GM19043 (cell line): Measurements from ENCODE around the gene CDC5L.

Source experiments
- ATAC-seq: cut with Tn5 transposase; IDR thresholded peaks from one replicate; pipeline ENCODE4 v1.9.1; 2021; ENCODE audit warnings: low read depth; ENCODE audit not compliant: unreplicated experiment

CDC5L gene

DNA sequence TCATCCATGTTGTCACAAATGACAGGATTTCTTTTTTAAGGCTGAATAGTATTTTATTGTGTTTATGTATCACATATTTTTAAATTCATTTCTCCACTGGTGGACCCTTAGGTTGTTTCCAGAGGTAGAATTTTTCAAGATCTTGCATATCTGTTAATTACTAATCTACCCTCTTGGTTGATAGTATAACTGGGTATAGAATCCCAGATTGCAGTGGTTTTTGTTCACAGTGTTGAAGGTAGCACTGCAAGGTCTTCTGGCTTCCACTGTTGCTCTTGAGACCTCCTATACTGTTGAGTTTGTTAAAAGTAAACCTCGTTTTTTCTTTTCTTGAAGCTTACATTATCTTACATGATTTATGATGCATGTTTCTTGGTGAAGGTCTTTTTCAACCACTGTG is 22.9 kb downstream of the CDC5L start:
- no peak for ATAC-seq

DNA sequence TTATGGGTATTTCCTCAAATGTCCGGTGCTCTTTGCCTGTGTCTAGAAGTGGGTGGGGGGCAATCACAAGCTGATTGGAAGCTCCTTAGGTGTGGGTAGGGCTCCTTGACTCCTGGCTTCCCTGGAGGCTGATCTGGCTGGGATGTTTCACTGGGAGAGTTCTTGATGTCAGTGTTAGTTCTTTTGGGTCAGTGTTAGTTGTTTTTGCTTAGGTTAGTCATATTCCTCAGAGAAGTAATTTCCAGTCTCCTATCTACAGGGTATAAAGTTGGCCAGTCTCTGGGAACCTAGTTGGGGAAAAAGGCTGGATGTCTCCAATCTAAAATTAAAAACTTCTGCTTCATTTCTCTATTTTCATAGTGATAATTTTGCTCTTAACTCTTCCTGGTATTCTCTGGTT is 23.6 kb downstream of the CDC5L start:
- no peak for ATAC-seq

DNA sequence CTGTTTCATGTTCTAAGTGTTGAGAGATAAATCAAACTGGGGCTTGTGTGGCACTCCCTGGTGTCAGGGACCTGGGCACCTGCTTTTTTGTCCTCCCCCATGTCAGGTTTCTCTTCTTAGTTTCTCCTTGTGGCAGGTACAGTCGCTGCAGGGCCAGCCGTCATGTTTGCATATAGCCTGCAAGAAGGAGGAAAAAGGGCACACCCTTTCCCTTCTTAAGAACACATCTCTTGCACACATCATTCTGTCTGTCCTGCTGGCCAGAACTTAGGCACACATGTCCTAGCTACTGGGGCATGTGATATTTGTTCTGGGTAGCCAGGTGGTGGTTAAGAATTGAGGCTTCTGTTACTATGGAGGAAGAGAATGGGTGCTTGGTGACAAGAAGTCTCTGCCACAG is 27.9 kb downstream of the CDC5L start:
- no peak for ATAC-seq

DNA sequence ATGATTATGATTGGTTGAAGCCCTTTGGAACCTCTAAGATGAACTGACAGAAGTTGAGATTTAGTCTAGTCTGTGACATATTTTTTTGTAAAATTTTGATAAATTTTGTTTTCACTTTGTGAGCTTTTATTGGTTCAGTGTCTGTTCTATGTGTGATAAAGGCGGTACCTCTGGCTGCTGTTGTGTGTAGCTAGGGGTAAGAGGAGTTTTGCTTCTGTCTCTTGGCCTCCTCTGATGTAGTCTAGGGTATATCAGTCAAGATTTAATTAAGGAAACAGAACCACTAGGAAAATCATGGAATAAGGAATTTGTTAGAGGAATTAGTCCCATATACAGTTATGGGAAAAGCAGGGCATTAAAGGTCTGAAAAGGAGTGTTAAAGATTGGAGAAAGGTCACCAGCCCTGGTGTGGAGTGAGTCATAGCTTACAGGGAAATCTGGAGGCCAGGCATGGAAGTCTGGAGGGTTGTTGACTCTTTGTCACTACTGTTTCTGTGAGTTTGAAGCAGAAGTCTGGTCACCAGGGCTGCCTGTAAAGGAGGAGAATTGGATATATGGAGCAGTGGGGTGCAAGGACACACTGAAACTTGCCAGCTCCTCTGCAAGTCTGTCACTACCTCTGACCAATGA is 28.5 kb downstream of the CDC5L start:
- no peak for ATAC-seq

DNA sequence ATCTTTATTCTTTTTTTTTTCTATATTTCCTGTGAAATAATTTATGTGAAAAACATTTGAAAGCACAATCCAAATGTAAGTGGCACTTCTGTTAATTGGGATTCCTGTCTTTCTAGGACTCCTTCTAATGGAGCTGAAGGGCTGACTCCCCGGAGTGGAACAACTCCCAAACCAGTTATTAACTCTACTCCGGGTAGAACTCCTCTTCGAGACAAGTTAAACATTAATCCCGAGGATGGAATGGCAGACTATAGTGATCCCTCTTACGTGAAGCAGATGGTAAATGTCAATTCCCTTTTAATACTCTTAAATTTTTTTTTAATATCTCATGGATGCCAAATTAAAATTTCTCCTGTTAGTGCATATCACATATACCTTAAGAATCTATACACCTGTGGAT is 35.0 kb downstream of the CDC5L start:
- ATAC-seq: no peak

DNA sequence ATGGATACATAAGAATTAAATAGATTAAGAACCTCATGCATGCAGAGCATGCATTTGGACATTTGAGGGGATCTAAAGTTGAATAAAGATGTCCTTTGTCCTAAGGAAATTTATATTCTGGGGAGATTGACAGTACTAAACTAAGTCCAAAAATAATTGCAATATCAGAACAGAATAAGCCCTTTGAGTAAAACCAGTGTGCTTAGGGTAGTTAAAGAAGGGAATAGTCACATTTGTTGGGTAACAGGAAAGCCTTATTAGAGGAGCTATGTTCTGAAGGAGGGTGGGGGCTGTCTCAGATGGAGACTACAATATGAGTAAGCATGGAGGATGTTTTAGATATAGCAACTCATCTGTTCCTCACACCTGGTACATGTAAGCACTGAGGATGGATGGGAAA is 35.8 kb downstream of the CDC5L start:
- ATAC-seq: no peak

DNA sequence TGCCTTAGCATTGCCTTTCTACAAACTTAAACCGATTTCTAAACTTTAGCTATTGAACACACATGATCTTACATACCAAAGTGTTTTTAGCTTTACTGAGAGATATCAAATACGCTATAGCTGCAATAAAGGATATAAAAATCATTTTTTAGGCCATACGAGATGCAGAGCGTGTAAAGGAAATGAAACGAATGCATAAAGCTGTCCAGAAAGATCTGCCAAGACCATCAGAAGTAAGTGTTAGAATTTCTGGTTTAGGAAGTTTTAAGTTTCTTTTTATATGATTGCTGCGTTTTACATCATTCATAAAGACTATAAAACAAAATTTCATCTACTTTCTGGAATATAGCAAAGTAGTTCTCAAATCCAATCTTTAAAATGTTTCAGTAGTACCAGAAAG is 38.4 kb downstream of the CDC5L start:
- ATAC-seq: no peak

DNA sequence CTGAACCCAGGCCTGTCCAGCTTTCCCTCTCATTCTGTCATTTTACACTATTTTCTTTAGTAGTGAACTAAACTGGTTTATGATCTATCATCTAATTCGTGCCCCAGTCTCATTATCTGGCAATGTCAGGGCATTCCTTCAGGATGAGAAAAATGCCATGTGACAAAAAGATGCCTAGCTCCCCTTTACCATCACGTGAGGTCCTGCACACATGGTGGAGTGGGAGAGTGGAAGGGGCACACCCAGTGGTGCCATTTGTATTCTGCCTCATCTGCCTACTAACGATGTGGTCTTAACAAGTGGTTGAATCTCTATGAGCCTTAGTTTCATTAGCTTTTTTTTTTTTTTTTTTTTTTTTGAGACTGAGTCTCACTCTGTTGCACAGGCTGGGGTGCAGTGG is 41.2 kb downstream of the CDC5L start:
- ATAC-seq: no peak

DNA sequence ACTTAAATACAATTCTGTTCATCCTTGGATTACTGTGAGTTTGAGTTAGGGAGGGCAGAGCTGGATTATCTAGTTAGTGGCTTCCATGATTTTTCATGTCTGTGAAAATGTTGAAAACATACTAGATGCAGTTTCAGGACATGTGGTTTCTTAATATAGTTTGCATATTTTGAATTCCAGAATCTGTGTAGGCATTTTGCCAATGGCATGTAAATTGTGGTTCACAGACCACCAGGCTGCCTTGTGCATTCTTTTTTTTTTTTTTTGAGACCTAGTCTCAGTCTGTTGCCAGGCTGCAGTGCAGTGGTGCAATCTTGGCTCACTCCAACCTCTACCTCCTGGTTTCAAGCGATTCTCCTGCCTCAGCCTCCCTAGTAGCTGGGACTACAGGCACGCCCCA is 42.8 kb downstream of the CDC5L start:
- no peak for ATAC-seq

DNA sequence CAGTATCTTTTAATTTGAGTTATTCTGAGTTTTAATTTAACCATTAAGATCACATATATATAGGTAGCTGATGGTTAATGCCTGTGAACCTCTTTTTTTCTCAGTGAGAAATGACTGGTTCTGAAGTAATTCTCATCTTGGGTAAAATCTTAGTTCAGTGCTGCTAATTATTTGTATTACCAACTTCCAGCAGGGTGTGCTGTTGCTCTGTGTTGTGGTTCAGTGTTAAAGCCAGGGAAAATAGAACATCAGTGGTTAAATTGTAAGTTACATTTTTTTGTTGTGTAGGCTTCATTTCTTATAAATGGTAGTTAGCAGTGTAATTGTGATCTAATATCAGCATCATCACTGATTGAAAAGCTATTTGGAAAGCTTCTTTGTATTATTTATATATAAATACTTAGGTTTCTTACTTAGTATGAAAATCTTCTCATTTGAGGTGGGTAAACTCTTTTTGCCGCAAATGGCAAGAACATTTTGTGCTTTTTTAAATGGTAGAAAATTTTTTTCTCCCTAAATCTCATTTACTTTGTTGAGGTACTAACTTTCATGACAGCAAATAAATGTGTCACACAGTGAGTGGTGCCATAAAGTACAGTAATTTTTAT is 43.7 kb downstream of the CDC5L start:
- no peak for ATAC-seq

DNA sequence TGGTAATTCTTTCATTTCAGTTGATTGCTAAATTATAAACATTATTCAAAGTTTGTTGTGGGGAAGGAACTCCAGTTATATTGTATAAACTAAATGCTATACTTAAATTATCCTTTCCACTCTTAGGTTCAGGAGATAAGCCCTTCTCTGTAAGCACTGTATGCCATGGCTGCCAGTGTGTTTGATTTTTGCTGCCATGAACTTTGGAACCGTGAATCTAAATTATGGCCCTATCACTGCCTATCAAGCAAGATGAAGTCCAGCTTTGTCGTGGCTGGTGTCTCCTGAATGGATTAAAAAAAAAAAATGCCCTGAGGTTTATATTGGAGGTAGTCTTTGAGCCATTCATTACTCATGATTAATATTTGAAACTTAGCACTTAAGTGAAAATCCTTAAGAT is 44.7 kb downstream of the CDC5L start:
- no peak for ATAC-seq

DNA sequence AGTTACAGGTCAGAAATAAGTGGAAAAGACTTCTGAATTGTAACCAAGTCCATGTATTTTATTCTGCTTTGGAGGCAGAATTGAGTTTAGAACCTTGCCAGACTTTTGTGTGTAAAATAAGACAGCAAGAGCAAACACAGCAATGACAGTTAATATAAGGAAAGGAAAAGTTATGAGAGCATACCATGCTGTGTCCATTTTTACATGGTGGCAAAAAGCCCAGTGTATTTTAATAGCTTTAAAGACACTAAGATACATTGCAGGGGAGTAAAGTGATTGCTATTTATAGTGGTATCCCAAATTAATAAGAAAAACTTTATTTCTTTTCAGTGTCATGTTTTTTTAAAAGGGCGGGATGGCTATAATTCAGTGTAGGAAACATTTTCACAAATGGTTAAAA is 45.2 kb downstream of the CDC5L start:
- ATAC-seq: no peak

DNA sequence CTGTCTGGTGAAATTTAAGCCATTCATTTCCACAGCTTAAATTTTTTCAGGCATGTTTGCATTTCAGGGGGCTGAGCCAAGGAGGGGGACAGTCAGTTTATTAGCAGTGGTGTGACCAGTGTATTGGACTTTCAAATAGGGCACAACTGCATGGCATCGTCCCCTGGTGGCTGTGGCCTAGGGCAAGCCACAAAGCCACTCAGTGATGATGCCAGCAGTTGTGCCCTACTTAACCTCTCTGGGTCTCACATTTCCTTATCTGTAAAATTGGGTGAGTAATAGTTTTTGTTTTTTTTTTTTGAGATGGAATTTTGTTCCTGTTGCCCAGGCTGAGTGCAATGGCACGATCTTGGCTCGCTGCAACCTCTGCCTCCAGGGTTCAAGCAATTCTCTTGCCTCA is 48.0 kb downstream of the CDC5L start:
- ATAC-seq: no peak

DNA sequence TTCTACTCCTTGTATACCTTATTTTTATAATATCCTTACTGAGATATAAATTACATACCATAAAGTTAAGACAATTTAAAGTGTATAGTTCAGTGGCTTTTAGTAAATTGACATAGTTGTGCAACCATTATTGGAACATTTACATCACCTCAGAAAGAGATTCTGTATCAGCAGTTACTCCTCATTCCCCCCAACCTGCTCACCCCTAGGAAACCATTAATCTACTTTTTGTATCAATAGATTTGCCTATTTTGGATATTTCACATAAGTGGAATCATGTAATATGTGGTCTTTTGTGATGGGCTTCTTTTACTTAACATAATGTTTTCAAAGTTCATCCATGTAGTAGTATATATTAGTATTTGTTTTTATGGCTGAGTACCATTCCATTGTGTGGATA is 51.3 kb downstream of the CDC5L start:
- no peak for ATAC-seq

DNA sequence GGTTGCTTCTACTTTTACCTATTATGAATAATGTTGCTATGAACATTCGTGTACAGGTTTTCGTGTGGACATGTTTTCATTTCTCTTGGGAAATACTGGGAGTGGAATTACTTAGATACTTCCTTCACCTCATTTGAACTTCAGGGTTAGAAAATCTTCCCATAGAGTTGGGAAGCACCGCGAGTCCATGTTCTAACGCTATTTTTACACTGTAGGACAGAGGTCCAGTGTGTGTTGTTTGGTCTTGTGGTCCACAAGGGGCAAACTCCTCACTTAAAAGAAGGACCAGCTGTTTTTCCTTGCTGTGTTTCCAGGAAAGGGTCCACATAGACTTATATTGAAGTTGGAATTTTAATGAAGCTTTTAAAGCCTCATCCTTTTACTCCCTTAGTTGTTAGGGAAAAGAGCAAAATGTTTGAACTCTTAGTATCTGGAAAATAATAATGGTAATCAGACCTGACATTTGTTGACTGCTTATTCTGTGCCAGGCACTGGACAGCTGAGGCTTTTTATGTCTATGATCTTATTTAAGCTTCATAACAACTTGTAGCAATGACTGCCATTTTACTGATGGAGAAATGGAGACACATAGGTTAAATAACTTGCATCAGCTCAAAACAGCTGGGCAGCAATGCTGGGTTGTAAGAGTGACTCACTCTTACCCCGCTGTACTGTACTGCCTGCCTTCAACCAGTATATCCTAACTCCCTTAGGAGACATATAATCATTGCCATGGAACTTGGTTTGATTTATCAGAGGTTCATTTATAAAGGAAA is 52.0 kb downstream of the CDC5L start:
- ATAC-seq: no peak

DNA sequence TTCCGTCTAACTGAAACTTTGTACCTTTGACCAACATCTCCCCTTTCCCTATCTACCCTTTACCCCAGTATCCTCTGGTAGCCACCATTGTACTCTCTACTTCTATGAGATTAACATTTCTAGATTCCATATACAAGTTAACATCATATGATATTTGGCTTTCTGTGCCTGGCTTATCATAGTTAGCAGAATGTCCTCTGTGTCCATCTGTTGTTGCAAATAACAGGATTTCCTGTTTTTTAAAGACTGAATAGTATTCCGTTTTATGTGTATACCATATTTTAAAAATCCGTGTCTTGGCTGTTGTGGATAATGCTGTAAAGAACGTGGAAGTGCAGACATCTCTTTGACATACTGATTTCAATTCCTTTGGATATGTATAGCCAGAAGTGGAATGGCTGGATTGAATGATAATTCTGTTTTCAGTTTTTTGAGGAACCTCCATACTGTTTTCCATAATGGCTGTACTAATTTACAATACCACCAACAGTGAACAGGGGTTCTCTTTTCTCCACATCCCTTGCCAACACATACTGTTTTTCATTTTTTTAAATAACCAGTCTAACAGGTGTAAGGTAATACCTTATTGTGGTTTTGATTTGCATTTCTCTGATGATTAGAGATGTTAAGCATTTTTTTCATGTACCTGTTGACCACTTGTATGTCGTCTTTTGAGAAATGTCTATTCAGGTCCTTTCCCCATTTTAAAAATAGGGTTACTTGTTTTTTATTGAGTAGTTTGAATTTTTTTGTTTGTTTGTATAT is 53.8 kb downstream of the CDC5L start:
- no peak for ATAC-seq

DNA sequence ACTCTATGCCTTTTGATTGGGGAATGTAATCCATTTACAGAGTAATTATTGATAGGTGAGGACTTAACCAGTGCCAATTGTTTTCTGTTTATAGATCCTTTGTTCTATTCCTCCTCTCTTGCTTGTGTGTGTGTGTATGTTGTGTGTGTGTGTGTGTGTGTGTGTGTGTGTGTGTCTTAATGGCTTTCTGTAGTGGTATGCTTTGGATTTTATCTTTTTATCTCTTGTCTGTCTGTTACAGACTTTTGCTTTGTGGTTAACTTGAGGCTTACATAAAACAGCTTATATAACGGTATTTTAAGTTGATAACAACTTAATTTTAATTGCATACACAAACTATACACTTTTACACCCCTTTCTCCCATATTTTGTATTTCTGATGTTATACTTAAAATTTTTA is 54.7 kb downstream of the CDC5L start:
- ATAC-seq: no peak

DNA sequence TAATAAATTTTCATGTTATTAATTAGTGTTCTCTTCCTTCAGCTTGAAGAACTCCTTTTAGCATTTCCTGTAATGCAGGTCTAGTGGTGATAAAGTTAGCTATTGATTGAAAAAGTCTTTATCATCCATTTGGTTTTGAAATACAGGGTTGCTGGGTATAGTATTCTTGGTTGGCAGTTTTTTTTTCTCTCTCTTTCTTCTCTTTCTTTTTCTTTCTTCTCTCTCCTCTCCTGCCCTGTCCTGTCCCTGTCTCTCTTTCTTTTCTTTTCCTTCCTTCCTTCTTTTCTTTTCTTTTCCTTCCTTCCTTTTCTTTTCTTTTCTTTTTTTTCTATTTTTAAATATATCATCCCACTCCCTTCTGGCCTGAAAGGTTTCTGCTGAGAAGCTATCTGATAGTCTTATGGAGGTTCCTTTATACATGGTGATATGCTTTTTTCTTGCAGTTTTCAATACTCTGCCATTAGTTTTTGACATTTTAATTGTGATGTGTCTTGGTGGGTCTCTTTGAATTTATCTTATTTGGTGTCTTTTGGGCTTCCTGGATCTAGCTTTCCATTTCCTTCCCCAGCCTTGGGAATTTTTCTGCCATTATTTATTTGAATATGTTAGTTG is 55.4 kb downstream of the CDC5L start:
- no peak for ATAC-seq

DNA sequence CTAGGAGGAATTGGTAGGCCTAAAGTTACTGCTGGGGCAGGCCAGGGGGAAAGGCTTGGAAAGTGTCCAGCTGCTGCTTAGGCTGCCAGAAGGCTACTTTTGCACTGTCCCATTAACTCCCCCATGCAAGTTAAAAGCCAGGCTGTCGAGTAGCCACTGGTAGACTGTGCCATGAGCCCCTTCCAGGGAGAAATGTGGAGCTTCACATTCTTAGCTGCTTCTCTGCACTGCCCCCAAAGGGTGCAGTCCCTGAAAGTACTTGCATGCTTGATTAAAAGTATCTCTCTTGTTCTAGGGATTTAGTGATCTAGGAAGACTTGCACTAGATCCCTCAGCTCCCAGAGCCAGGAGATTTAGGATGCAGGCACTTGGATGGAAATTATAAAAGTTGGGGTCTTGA is 57.3 kb downstream of the CDC5L start:
- ATAC-seq: no peak

DNA sequence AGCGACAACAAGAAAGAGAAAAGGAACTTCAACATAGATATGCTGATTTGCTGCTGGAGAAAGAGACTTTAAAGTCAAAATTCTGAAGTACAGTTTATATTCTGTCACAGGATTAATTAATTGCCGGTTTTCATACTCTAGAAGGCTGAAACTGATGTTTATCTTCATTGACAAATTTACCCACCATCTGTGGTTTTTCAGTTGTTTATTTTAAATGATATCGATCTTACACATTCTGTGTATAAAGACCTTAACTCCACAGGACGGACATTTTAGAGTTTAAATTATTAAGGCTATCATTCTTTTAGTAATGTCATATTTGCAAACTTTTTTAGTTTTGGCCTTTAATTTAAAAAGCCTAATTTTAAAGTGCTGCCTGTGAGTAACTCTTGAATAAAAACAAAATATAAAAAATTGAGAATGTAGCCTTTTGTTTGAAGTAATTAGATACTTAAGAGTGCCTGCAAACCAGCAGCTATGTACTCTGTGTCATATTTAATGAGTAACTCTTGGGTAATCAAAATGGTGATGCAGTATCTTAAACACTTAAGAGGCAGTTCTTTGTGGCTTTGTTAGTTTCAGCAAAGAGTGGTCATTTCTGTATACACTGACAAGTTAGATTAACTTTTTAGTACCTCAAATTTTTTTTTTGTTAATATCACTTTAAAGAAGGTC is 59.3 kb downstream of the CDC5L start:
- no peak for ATAC-seq
